ENCODE results near the gene PPP1R12B.
"Not testable (repeated sequence)": the region's sequence is repeated elsewhere in the genome, so short reads cannot be mapped to it uniquely, and the experiment has no call there.

Gene PPP1R12B

GRCh38 chr1:202406896-202407295 is 58.4 kb downstream of the PPP1R12B start:
- FAIRE-seq: not testable (repeated sequence)

- not testable (repeated sequence) for FAIRE-seq
Measured at GRCh38 chr1:202407378-202407777, 58.9 kb downstream of the PPP1R12B start.

- not testable (repeated sequence) for FAIRE-seq
Measured at GRCh38 chr1:202410251-202410650, 61.8 kb downstream of the PPP1R12B start.

GRCh38 chr1:202410854-202411357 is 62.4 kb downstream of the PPP1R12B start:
- FAIRE-seq: not testable (repeated sequence)

- no peak for FAIRE-seq
Measured at GRCh38 chr1:202411422-202411821, 62.9 kb downstream of the PPP1R12B start.

GRCh38 chr1:202412421-202412820 is 63.9 kb downstream of the PPP1R12B start:
- not testable (repeated sequence) for FAIRE-seq

GRCh38 chr1:202416641-202417040 is 68.1 kb downstream of the PPP1R12B start:
- FAIRE-seq: no peak

GRCh38 chr1:202417141-202417540 is 68.6 kb downstream of the PPP1R12B start:
- FAIRE-seq: not testable (repeated sequence)

GRCh38 chr1:202417762-202418201 is 69.3 kb downstream of the PPP1R12B start:
- FAIRE-seq: not testable (repeated sequence)

GRCh38 chr1:202419731-202420130 is 71.2 kb downstream of the PPP1R12B start:
- not testable (repeated sequence) for FAIRE-seq

GRCh38 chr1:202420422-202421094 is 72.1 kb downstream of the PPP1R12B start:
- not testable (repeated sequence) for FAIRE-seq

GRCh38 chr1:202422709-202423108 is 74.2 kb downstream of the PPP1R12B start:
- not testable (repeated sequence) for FAIRE-seq

- FAIRE-seq: not testable (repeated sequence)
Measured at GRCh38 chr1:202424260-202424659, 75.8 kb downstream of the PPP1R12B start.

GRCh38 chr1:202430111-202430510 is 81.6 kb downstream of the PPP1R12B start:
- FAIRE-seq: not testable (repeated sequence)

GRCh38 chr1:202432338-202432737 is 83.8 kb downstream of the PPP1R12B start:
- FAIRE-seq: not testable (repeated sequence)

- FAIRE-seq: no peak
Measured at GRCh38 chr1:202433155-202434043, 84.9 kb downstream of the PPP1R12B start.

- FAIRE-seq: no peak
Measured at GRCh38 chr1:202434059-202434458, 85.6 kb downstream of the PPP1R12B start.

- FAIRE-seq: no peak
Measured at GRCh38 chr1:202438393-202439174, 90.1 kb downstream of the PPP1R12B start.

GRCh38 chr1:202439308-202439707 is 90.8 kb downstream of the PPP1R12B start:
- no peak for FAIRE-seq

- FAIRE-seq: not testable (repeated sequence)
Measured at GRCh38 chr1:202448140-202448539, 99.6 kb downstream of the PPP1R12B start.

GRCh38 chr1:202451641-202452040 is 103.1 kb downstream of the PPP1R12B start:
- FAIRE-seq: not testable (repeated sequence)

GRCh38 chr1:202452508-202452907 is 104.0 kb downstream of the PPP1R12B start:
- no peak for FAIRE-seq

All from G401.6 (cell line).